GM20000 (cell line): Measurements from ENCODE around the gene ECEL1.

Experiments used
- DNase-seq: peaks from one replicate; pipeline ENCODE4 v3.0.0; 2012; ENCODE audit warnings: low spot score
- TF ChIP-seq, protein P1 (sequence below): IDR thresholded peaks from 2 replicates; pipeline ENCODE4 v1.5.1; 2012; ENCODE audit warnings: mild to moderate bottlenecking, control low read depth; ENCODE audit errors: extremely low read depth, missing control alignments

The ECEL1 gene

GRCh38 chr2:232480201-232481190 lies 7.1 kb downstream of the ECEL1 start:
- TF ChIP-seq, protein P1, sequence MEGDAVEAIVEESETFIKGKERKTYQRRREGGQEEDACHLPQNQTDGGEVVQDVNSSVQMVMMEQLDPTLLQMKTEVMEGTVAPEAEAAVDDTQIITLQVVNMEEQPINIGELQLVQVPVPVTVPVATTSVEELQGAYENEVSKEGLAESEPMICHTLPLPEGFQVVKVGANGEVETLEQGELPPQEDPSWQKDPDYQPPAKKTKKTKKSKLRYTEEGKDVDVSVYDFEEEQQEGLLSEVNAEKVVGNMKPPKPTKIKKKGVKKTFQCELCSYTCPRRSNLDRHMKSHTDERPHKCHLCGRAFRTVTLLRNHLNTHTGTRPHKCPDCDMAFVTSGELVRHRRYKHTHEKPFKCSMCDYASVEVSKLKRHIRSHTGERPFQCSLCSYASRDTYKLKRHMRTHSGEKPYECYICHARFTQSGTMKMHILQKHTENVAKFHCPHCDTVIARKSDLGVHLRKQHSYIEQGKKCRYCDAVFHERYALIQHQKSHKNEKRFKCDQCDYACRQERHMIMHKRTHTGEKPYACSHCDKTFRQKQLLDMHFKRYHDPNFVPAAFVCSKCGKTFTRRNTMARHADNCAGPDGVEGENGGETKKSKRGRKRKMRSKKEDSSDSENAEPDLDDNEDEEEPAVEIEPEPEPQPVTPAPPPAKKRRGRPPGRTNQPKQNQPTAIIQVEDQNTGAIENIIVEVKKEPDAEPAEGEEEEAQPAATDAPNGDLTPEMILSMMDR: no peak
- no peak for DNase-seq

GRCh38 chr2:232479341-232480200 lies 8.1 kb downstream of the ECEL1 start:
- no peak for DNase-seq
- TF ChIP-seq, protein P1: no peak

- TF ChIP-seq, protein P1: no peak
- DNase-seq: no peak
Measured at GRCh38 chr2:232478571-232479340, 8.9 kb downstream of the ECEL1 start.

- TF ChIP-seq, protein P1: no peak
- DNase-seq: no peak
Measured at GRCh38 chr2:232477751-232478510, 9.7 kb downstream of the ECEL1 start.

DNA sequence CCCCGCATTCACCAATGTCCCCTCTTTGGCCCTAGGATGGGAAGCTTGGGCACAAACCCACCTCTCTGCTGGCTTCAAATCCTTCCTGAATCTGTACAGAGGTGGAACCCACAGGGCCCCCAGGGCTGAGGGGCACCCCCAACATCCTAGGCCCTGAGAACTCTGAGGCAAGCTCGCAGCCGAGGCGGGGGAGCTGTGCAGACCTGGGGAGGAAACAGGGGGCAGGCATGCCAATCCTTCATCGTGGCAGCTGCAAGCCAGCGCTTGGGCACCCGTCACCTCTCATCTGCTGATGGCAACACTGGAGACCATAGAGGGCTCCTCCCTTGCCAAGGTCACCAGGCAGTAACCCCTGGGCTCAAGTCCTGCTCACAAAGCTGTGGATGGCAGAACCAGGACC lies 10.8 kb downstream of the ECEL1 start:
- no peak for DNase-seq
- TF ChIP-seq, protein P1: no peak

- TF ChIP-seq, protein P1: no peak
- no peak for DNase-seq
Measured at GRCh38 chr2:232476045-232476444, 11.6 kb downstream of the ECEL1 start.
